Activated CD8-positive, alpha-beta memory T cell treated with anti-CD3 and anti-CD28 coated beads for 36 hours (primary cell): ENCODE data around the gene PTPRT. TPM values are rescaled to one million over a fixed set of nuclear protein-coding genes. Genes with fewer than 3 reads are reported as not detected.

Experiments used
- CTCF ChIA-PET: fragments of 350-600 bp; sonication (Branson Sonifier 250); formaldehyde crosslinking; loops from one replicate; lab custom pipeline; 2021; ENCODE audit warnings: antibody characterized with exemption; lab: Charles Lee
- POLR2A ChIA-PET: fragments of 350-600 bp; sonication (Branson Sonifier 250); formaldehyde crosslinking; loops from one replicate; lab custom pipeline; 2021; ENCODE audit warnings: antibody characterized with exemption; lab: Charles Lee
- total RNA-seq, 2 experiments: library from RNA; stranded (reverse); gene quantifications; one replicate each; pipeline ENCODE4 v1.2.3, GENCODE V29; 2021

The PTPRT gene
- total RNA-seq, 2 experiments from 2014 or later, result not detected

- ChIA-PET CTCF (no interaction called here), POLR2A (no interaction called here)
Observed at GRCh38 chr20:43140726-43141125, 49.0 kb downstream of the PTPRT start.

GRCh38 chr20:43138061-43138770 is 51.5 kb downstream of the PTPRT start:
- CTCF ChIA-PET, result no interaction called here
- POLR2A ChIA-PET, result no interaction called here

- POLR2A ChIA-PET, result no interaction called here
- CTCF ChIA-PET, result no interaction called here
Observed at GRCh38 chr20:43137160-43137559, 52.5 kb downstream of the PTPRT start.

- POLR2A ChIA-PET, result no interaction called here
- CTCF ChIA-PET, result no interaction called here
Observed at GRCh38 chr20:43124241-43124640, 65.5 kb downstream of the PTPRT start.

GRCh38 chr20:43123180-43123579 is 66.5 kb downstream of the PTPRT start:
- ChIA-PET POLR2A (no interaction called here), CTCF (no interaction called here)

- ChIA-PET CTCF (no interaction called here), POLR2A (no interaction called here)
Observed at GRCh38 chr20:43119720-43120119, 70.0 kb downstream of the PTPRT start.

- CTCF ChIA-PET, result no interaction called here
- POLR2A ChIA-PET, result no interaction called here
Observed at GRCh38 chr20:43102394-43102793, 87.3 kb downstream of the PTPRT start.

- ChIA-PET POLR2A (no interaction called here), CTCF (no interaction called here)
Observed at GRCh38 chr20:43096931-43097260, 92.8 kb downstream of the PTPRT start.

GRCh38 chr20:43096126-43096930 is 93.4 kb downstream of the PTPRT start:
- ChIA-PET CTCF (no interaction called here), POLR2A (no interaction called here)

GRCh38 chr20:43095034-43095433 is 94.7 kb downstream of the PTPRT start:
- ChIA-PET POLR2A (no interaction called here), CTCF (no interaction called here)

- CTCF ChIA-PET, result no interaction called here
- POLR2A ChIA-PET, result no interaction called here
Observed at GRCh38 chr20:43092386-43093088, 97.2 kb downstream of the PTPRT start.

GRCh38 chr20:43068482-43068881 is 121.2 kb downstream of the PTPRT start:
- ChIA-PET CTCF (no interaction called here), POLR2A (no interaction called here)

GRCh38 chr20:43066125-43066524 is 123.6 kb downstream of the PTPRT start:
- CTCF ChIA-PET, result no interaction called here
- POLR2A ChIA-PET, result no interaction called here

- ChIA-PET POLR2A (no interaction called here), CTCF (no interaction called here)
Observed at GRCh38 chr20:43065299-43065698, 124.4 kb downstream of the PTPRT start.

GRCh38 chr20:43058077-43058476 is 131.6 kb downstream of the PTPRT start:
- ChIA-PET CTCF (no interaction called here), POLR2A (no interaction called here)

GRCh38 chr20:43057317-43057716 is 132.4 kb downstream of the PTPRT start:
- POLR2A ChIA-PET, result no interaction called here
- CTCF ChIA-PET, result no interaction called here

GRCh38 chr20:43055181-43055884 is 134.4 kb downstream of the PTPRT start:
- CTCF ChIA-PET, result no interaction called here
- POLR2A ChIA-PET, result no interaction called here

- CTCF ChIA-PET, result no interaction called here
- POLR2A ChIA-PET, result no interaction called here
Observed at GRCh38 chr20:43052532-43052931, 137.2 kb downstream of the PTPRT start.

- ChIA-PET CTCF (no interaction called here), POLR2A (no interaction called here)
Observed at GRCh38 chr20:43046966-43047365, 142.7 kb downstream of the PTPRT start.

- ChIA-PET CTCF (no interaction called here), POLR2A (no interaction called here)
Observed at GRCh38 chr20:43043887-43044286, 145.8 kb downstream of the PTPRT start.
